ENCODE results near the gene OAS1.
"Not testable (repeated sequence)": the region's sequence is repeated elsewhere in the genome, so short reads cannot be mapped to it uniquely, and the experiment has no call there.

Gene OAS1

DNA sequence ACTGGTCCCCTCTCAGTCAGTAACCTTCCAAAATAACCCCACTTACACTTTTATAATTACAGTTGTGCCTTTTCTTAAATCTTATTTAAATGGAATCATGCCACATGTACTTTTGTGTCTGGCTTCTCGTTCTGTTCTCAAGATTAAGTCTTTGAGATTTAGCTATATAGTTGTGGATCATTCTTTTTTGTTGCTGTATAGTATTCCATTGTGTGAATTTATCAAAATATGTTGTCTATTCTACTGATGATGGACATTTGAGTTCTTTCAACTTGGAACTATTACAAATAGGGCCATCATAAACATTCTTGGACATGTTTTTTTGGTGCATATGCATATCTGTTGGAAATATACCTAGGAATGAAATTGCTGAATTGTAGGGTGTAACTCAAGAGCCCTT is 40.6 kb downstream of the OAS1 start:
- TF ChIP-seq, protein P1, sequence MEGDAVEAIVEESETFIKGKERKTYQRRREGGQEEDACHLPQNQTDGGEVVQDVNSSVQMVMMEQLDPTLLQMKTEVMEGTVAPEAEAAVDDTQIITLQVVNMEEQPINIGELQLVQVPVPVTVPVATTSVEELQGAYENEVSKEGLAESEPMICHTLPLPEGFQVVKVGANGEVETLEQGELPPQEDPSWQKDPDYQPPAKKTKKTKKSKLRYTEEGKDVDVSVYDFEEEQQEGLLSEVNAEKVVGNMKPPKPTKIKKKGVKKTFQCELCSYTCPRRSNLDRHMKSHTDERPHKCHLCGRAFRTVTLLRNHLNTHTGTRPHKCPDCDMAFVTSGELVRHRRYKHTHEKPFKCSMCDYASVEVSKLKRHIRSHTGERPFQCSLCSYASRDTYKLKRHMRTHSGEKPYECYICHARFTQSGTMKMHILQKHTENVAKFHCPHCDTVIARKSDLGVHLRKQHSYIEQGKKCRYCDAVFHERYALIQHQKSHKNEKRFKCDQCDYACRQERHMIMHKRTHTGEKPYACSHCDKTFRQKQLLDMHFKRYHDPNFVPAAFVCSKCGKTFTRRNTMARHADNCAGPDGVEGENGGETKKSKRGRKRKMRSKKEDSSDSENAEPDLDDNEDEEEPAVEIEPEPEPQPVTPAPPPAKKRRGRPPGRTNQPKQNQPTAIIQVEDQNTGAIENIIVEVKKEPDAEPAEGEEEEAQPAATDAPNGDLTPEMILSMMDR (IDR thresholded peaks at IDR 0.05; ENCODE audit: low read depth, low read length), result no peak
- H3K4me3 ChIP-seq (replicated peaks in 1 of 2; ENCODE audit: low read depth in 2 of 2, low read length in 2 of 2), result no peak overlapping the region
- no peak for DNase-seq (ENCODE audit: low read depth in 2 of 2)

DNA sequence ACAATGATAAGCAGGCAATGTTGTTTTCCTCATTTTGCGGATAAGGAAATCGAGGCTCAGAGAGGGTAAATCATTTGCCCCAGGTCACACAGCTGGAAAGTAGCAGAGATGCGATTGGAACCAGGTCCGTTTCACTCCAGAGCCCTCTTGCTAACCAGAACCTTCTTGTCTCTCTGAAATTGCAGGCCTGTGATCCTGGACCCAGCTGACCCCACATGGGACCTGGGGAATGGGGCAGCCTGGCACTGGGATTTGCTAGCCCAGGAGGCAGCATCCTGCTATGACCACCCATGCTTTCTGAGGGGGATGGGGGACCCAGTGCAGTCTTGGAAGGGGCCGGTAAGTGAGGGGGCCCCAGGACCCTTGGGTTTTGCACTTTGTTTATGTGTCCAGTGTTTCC is 41.0 kb downstream of the OAS1 start:
- no peak overlapping the region for H3K4me3 ChIP-seq (replicated peaks in 1 of 2; ENCODE audit: low read depth in 2 of 2, low read length in 2 of 2)
- no peak for DNase-seq (ENCODE audit: low read depth in 2 of 2)
- TF ChIP-seq, protein P1 (IDR thresholded peaks at IDR 0.05; ENCODE audit: low read depth, low read length), result no peak

DNA sequence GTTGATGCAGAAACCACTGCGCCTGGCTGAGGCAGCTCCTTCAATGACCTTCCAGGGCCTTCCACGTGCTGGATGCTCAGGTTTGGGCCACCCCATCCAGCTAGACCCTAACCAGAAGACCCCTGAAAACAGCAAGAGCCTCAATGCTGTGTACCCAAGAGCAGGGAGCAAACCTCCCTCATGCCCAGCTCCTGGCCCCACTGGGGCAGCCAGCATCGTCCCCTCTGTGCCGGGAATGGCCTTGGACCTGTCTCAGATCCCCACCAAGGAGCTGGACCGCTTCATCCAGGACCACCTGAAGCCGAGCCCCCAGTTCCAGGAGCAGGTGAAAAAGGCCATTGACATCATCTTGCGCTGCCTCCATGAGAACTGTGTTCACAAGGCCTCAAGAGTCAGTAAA is 42.0 kb downstream of the OAS1 start:
- no peak for DNase-seq (ENCODE audit: low read depth in 2 of 2)
- TF ChIP-seq, protein P1 (IDR thresholded peaks at IDR 0.05; ENCODE audit: low read depth, low read length), result no peak
- no peak overlapping the region for H3K4me3 ChIP-seq (replicated peaks in 1 of 2; ENCODE audit: low read depth in 2 of 2, low read length in 2 of 2)

DNA sequence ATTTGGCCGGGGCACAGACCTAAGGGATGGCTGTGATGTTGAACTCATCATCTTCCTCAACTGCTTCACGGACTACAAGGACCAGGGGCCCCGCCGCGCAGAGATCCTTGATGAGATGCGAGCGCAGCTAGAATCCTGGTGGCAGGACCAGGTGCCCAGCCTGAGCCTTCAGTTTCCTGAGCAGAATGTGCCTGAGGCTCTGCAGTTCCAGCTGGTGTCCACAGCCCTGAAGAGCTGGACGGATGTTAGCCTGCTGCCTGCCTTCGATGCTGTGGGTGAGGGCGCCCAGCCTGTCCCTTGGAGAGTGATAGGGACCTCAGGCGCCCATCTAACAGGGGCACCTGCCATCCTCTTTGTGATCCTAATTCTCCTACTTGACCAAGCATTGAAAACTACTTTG is 43.9 kb downstream of the OAS1 start:
- H3K4me3 ChIP-seq (replicated peaks in 1 of 2; ENCODE audit: low read depth in 2 of 2, low read length in 2 of 2), result no peak overlapping the region
- no peak for DNase-seq (ENCODE audit: low read depth in 2 of 2)
- TF ChIP-seq, protein P1 (IDR thresholded peaks at IDR 0.05; ENCODE audit: low read depth, low read length), result no peak

DNA sequence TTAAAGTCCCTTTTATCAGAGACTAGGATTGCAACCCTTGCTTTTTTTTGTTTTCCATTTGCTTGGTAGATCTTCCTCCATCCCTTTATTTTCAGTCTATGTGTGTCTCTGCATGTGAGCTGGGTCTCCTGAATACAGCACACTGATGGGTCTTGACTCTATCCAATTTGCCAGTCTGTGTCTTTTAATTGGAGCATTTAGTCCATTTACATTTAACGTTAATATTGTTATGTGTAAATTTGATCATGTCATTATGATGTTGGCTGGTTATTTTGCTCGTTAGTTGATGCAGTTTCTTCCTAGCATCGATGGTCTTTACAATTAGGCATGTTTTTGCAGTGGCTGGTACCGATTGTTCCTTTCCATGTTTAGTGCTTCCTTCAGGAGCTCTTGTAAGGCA is 50.4 kb downstream of the OAS1 start:
- H3K4me3 ChIP-seq (replicated peaks in 1 of 2; ENCODE audit: low read depth in 2 of 2, low read length in 2 of 2); DNase-seq (ENCODE audit: low read depth in 2 of 2): not testable (repeated sequence)

DNA sequence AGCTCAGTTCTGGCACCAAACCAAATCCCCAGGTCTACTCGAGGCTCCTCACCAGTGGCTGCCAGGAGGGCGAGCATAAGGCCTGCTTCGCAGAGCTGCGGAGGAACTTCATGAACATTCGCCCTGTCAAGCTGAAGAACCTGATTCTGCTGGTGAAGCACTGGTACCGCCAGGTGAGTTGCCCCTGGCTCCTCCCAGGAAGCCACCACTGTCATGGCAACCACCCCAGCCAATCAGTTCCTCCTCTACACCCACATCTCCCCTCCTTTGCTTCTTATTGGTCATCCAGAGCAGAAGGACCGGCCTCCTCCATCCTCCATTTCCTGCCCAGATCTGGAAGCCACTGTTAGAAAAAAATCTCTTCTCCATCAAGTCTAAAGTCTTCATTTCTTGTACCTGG is 54.3 kb downstream of the OAS1 start:
- no peak for DNase-seq (ENCODE audit: low read depth in 2 of 2)
- TF ChIP-seq, protein P1 (IDR thresholded peaks at IDR 0.05; ENCODE audit: low read depth, low read length), result no peak
- no peak overlapping the region for H3K4me3 ChIP-seq (replicated peaks in 1 of 2; ENCODE audit: low read depth in 2 of 2, low read length in 2 of 2)

DNA sequence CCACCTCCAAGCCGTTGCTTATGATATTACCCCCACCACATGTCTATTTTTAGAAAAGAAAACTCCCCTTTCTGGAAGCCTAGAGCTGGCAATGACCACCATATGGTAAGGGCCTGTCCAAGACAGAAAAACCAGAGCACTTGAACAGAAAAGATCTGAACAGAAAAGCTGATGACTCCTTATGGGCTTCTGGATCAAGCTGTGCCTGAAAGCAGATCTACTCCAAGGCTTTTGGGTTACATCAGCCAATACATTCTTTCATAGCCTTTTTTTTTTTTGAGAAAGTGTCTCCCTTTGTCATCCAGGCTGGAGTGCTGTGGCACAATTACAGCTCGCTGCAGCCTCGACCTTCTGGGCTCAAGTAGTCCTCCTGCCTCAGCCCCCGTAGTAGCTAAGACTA is 54.8 kb downstream of the OAS1 start:
- no peak overlapping the region for H3K4me3 ChIP-seq (replicated peaks in 1 of 2; ENCODE audit: low read depth in 2 of 2, low read length in 2 of 2)
- TF ChIP-seq, protein P1 (IDR thresholded peaks at IDR 0.05; ENCODE audit: low read depth, low read length), result no peak
- DNase-seq (ENCODE audit: low read depth in 2 of 2), result no peak

All from cardiac fibroblast (primary cell).